Right ventricle myocardium superior (tissue), 1 donor: ENCODE results near the gene CDC16. TPM values are rescaled to one million over a fixed set of nuclear protein-coding genes. Genes with fewer than 3 reads are reported as not detected.
A peak's percentile ranks its signal among the peaks of the same experiment; 100 is the strongest.

Experiments used
- ATAC-seq: fragments of 200-7000 bp; cut with Tn5 transposase; one replicate; pipeline ENCODE4 v1.9.1; 2020; ENCODE audit warnings: mild to moderate bottlenecking; ENCODE audit not compliant: poor library complexity
- DNase-seq: peaks from one replicate; pipeline ENCODE4 v3.0.0-alpha.2; 2020
- intact Hi-C: fragments of 100-400 bp; cut with DNase I; formaldehyde crosslinking; loops from one replicate; pipeline ENCODE4 v1.11.2; 2022
- microRNA-seq: library from miRNA; unstranded; fragments of <30 nt; microRNA quantifications from one replicate; pipeline ENCODE4 v1.2.0, GENCODE V29; 2020
- total RNA-seq: library from RNA; stranded (reverse); fragmentation: NEBNext Ultra II Directional; extraction: Animal tissue kit (Norgen Biotek cat#: 25700); gene quantifications from one replicate; pipeline ENCODE4 v1.2.1, GENCODE V29; 2021
- donor health status: DM: no; HTN: yes; CAD: no; lungs with severe emphysema.

The CDC16 gene
- total RNA-seq, 1 donor from 2014 or later, result 34.2 TPM

- DNase-seq (no peak), ATAC-seq (no peak)
- intact Hi-C loops, result no loop called here
These were observed 80.5 kb downstream of the CDC16 start for GRCh38 chr13:114315074-114315785.

GRCh38 chr13:114318624-114319023, 83.9 kb downstream of the CDC16 start:
- ATAC-seq (no peak), DNase-seq (no peak)
- intact Hi-C loops, result no loop called here

GRCh38 chr13:114319441-114319913, 84.8 kb downstream of the CDC16 start:
- peak; percentile 4 for ATAC-seq
- intact Hi-C loops, result no loop called here
- DNase-seq, result no peak

GRCh38 chr13:114320065-114320464, 85.4 kb downstream of the CDC16 start:
- DNase-seq (no peak), ATAC-seq (peak; percentile 47)
- intact Hi-C loops, result no loop called here

- DNase-seq (no peak), ATAC-seq (no peak)
- intact Hi-C loops, result no loop called here
These were observed 86.6 kb downstream of the CDC16 start for GRCh38 chr13:114321256-114321655.

Small RNA genes within 50 kb of the gene (microRNA-seq; reads per million reads assigned to microRNA genes)
- gene MIR4502, result not detected
- not detected for gene MIR548AR

Other genes starting within 250 kb of the CDC16 start
- gene RASA3, start 102.3 kb upstream of the CDC16 start, total RNA-seq, result 11.2 TPM
- gene CFAP97D2, start 55.6 kb upstream of the CDC16 start, total RNA-seq, result not detected
- gene UPF3A, start 46.7 kb downstream of the CDC16 start, total RNA-seq, result 24.2 TPM
- 8.2 TPM for gene CHAMP1, start 79.6 kb downstream of the CDC16 start, total RNA-seq